WI38 (cell line): ENCODE results near the gene GBP6.

Experiments
- H3K4me3 ChIP-seq: 2 replicates; pipeline ENCODE4 v1.5.1; 2011; ENCODE audit warnings: low read depth, mild to moderate bottlenecking, control low read depth, low read length
- CTCF ChIP-seq: IDR thresholded peaks from 2 replicates; pipeline ENCODE4 v1.5.1; 2012; ENCODE audit warnings: low read depth, mild to moderate bottlenecking, control low read depth, low read length

The GBP6 gene

GRCh38 chr1:89347296-89347695, 16.6 kb upstream of the GBP6 start:
- no peak for TF ChIP-seq CTCF
- H3K4me3 ChIP-seq: no peak overlapping the region

GRCh38 chr1:89350298-89350697, 13.6 kb upstream of the GBP6 start:
- no peak overlapping the region for H3K4me3 ChIP-seq
- TF ChIP-seq CTCF: no peak

GRCh38 chr1:89351597-89352311, 12.1 kb upstream of the GBP6 start:
- no peak for TF ChIP-seq CTCF

GRCh38 chr1:89352421-89352820, 11.4 kb upstream of the GBP6 start:
- no peak overlapping the region for H3K4me3 ChIP-seq
- no peak for TF ChIP-seq CTCF

More at GRCh38 chr1:89351597-89352311, 12.1 kb upstream of the GBP6 start:
- no peak overlapping the region for H3K4me3 ChIP-seq

GRCh38 chr1:89354205-89354604, 9.7 kb upstream of the GBP6 start:
- no peak for TF ChIP-seq CTCF
- H3K4me3 ChIP-seq: no peak overlapping the region

- TF ChIP-seq CTCF: no peak
- H3K4me3 ChIP-seq: no peak overlapping the region
These were observed 8.8 kb upstream of the GBP6 start for GRCh38 chr1:89355056-89355455.

- H3K4me3 ChIP-seq: no peak overlapping the region
- no peak for TF ChIP-seq CTCF
These were observed 7.0 kb upstream of the GBP6 start for GRCh38 chr1:89356658-89357400.
